CD8-positive, alpha-beta memory T cell (primary cell): ENCODE data around the gene MMP15. TPM values are rescaled to one million over a fixed set of nuclear protein-coding genes. Genes with fewer than 3 reads are reported as not detected.
"Not testable (repeated sequence)": the region's sequence is repeated elsewhere in the genome, so short reads cannot be mapped to it uniquely, and the experiment has no call there.

Experiments
- CTCF ChIA-PET: fragments of 350-600 bp; sonication (Branson Sonifier 250); formaldehyde crosslinking; loops from one replicate; lab custom pipeline; 2021; ENCODE audit warnings: antibody characterized with exemption; lab: Charles Lee
- POLR2A ChIA-PET: fragments of 350-600 bp; sonication (Branson Sonifier 250); formaldehyde crosslinking; loops from one replicate; lab custom pipeline; 2021; ENCODE audit warnings: antibody characterized with exemption; lab: Charles Lee
- DNase-seq, 5 donors: peaks; one replicate each; pipeline versions ENCODE4 v3.0.0 to v3.0.0-alpha.2; 2020 to 2022; ENCODE audit warnings: mixed read lengths in 1 of 5
- H3K27ac ChIP-seq: one replicate; pipeline ENCODE4 v1.7.0; 2013; ENCODE audit warnings: low read depth, mild to moderate bottlenecking, low read length, moderate library complexity
- H3K27me3 ChIP-seq: 2 replicates; pipeline ENCODE4 v1.7.0; 2013; ENCODE audit warnings: low read length, mild to moderate bottlenecking; ENCODE audit not compliant: insufficient read depth, poor library complexity, severe bottlenecking
- H3K36me3 ChIP-seq: 2 replicates; pipeline ENCODE4 v1.7.0; 2013; ENCODE audit warnings: mild to moderate bottlenecking, low read length, moderate library complexity; ENCODE audit not compliant: insufficient read depth
- H3K4me1 ChIP-seq: 2 replicates; pipeline ENCODE4 v1.7.0; 2013; ENCODE audit warnings: mild to moderate bottlenecking, low read length, moderate library complexity; ENCODE audit not compliant: insufficient read depth
- H3K4me3 ChIP-seq: 2 replicates; pipeline ENCODE4 v1.7.0; 2013; ENCODE audit warnings: mild to moderate bottlenecking, low read length
- H3K9me3 ChIP-seq: 2 replicates; pipeline ENCODE4 v1.7.0; 2013; ENCODE audit warnings: mild to moderate bottlenecking, low read length
- H3K27ac Mint-ChIP-seq, 8 donors: one replicate each; pipeline ENCODE4 v1.8.0; 2020 to 2021; ENCODE audit warnings: mixed read lengths in 8 of 8, mild to moderate bottlenecking in 6 of 8, inconsistent platforms in 3 of 8, moderate library complexity in 3 of 8
- H3K27me3 Mint-ChIP-seq, 2 donors: one replicate each; pipeline ENCODE4 v1.8.0; 2020 to 2021; ENCODE audit warnings: mixed read lengths in 2 of 2, mild to moderate bottlenecking in 1 of 2, moderate library complexity in 1 of 2
- H3K36me3 Mint-ChIP-seq, 3 donors: one replicate each; pipeline ENCODE4 v1.8.0; 2020 to 2021; ENCODE audit warnings: mixed read lengths in 3 of 3, inconsistent platforms in 1 of 3, mild to moderate bottlenecking in 1 of 3
- H3K4me1 Mint-ChIP-seq, 3 donors: one replicate each; pipeline ENCODE4 v1.8.0; 2020 to 2021; ENCODE audit warnings: mixed read lengths in 3 of 3, inconsistent platforms in 1 of 3, mild to moderate bottlenecking in 1 of 3
- H3K4me3 Mint-ChIP-seq, 7 donors: one replicate each; pipeline ENCODE4 v1.8.0; 2020 to 2021; ENCODE audit warnings: mixed read lengths in 7 of 7, mild to moderate bottlenecking in 6 of 7, moderate library complexity in 4 of 7, inconsistent platforms in 2 of 7
- H3K9me3 Mint-ChIP-seq, 5 donors: one replicate each; pipeline ENCODE4 v1.8.0; 2020 to 2022; ENCODE audit warnings: mixed read lengths in 5 of 5, mild to moderate bottlenecking in 3 of 5, moderate library complexity in 2 of 5, inconsistent platforms in 1 of 5
- polyA plus RNA-seq: library from polyadenylated mRNA; unstranded; fragments of 300-500 nt; fragmentation: Illumina TruSeq; gene quantifications from one replicate; pipeline ENCODE4 v1.2.3, GENCODE V29; 2021
- total RNA-seq, 2 experiments: library from RNA; stranded (reverse); gene quantifications; one replicate each; pipeline ENCODE4 v1.2.3, GENCODE V29; 2021

MMP15 gene
- total and polyA plus RNA-seq, 3 experiments from 2014 or later, result 0.16 to 1.1 (median 0.97) TPM

GRCh38 chr16:58085171-58085570 is 59.6 kb downstream of the MMP15 start:
- Mint-ChIP-seq H3K36me3 (no peaks in the 10 kb centered on the region), H3K27me3 (peaks cover 2 to 6% of the 10 kb centered on the region in 2 donors), H3K4me3 (no peak overlapping the region), H3K27ac (no peak overlapping the region), H3K9me3 (no peaks in the 10 kb centered on the region), H3K4me1 (no peaks in the 10 kb centered on the region)
- ChIA-PET CTCF (no interaction called here), POLR2A (no interaction called here)
- DNase-seq, result no peak
- Histone ChIP-seq H3K27me3 (no peaks in the 10 kb centered on the region), H3K36me3 (no peaks in the 10 kb centered on the region), H3K4me1 (no peaks in the 10 kb centered on the region), H3K9me3 (no peaks in the 10 kb centered on the region), H3K4me3 (no peak overlapping the region), H3K27ac (no peak overlapping the region)

GRCh38 chr16:58085584-58086251 is 60.2 kb downstream of the MMP15 start:
- Histone ChIP-seq H3K27me3 (no peaks in the 10 kb centered on the region), H3K4me3 (no peak overlapping the region), H3K4me1 (no peaks in the 10 kb centered on the region), H3K36me3 (no peaks in the 10 kb centered on the region), H3K27ac (no peak overlapping the region), H3K9me3 (no peaks in the 10 kb centered on the region)
- ChIA-PET POLR2A (no interaction called here), CTCF (no interaction called here)
- H3K4me3 Mint-ChIP-seq, result no peak overlapping the region
- peaks cover 2 to 6% of the 10 kb centered on the region in 2 donors for H3K27me3 Mint-ChIP-seq
- no peaks in the 10 kb centered on the region for H3K4me1 Mint-ChIP-seq
- H3K9me3 Mint-ChIP-seq, result no peaks in the 10 kb centered on the region
- DNase-seq, result no peak
- H3K27ac Mint-ChIP-seq, result no peak overlapping the region
- no peaks in the 10 kb centered on the region for H3K36me3 Mint-ChIP-seq

- H3K27ac Mint-ChIP-seq, result no peak overlapping the region
- POLR2A ChIA-PET, result no interaction called here
Observed at GRCh38 chr16:58086381-58087208, 61.0 kb downstream of the MMP15 start.

GRCh38 chr16:58087209-58087913 is 61.8 kb downstream of the MMP15 start:
- Histone ChIP-seq H3K4me3 (no peak overlapping the region), H3K9me3 (no peaks in the 10 kb centered on the region), H3K27me3 (no peaks in the 10 kb centered on the region), H3K27ac (no peak overlapping the region), H3K36me3 (no peaks in the 10 kb centered on the region), H3K4me1 (no peaks in the 10 kb centered on the region)
- Mint-ChIP-seq H3K27ac (no peak overlapping the region), H3K4me1 (no peaks in the 10 kb centered on the region), H3K4me3 (no peak overlapping the region), H3K36me3 (no peaks in the 10 kb centered on the region), H3K27me3 (peaks cover 2 to 6% of the 10 kb centered on the region in 2 donors), H3K9me3 (no peaks in the 10 kb centered on the region)
- ChIA-PET POLR2A (no interaction called here), CTCF (no interaction called here)
- DNase-seq, result no peak

More at GRCh38 chr16:58086381-58087208, 61.0 kb downstream of the MMP15 start:
- no peaks in the 10 kb centered on the region for H3K36me3 ChIP-seq
- H3K27me3 ChIP-seq, result no peaks in the 10 kb centered on the region
- CTCF ChIA-PET, result no interaction called here
- no peaks in the 10 kb centered on the region for H3K9me3 ChIP-seq
- H3K4me1 Mint-ChIP-seq, result no peaks in the 10 kb centered on the region
- H3K36me3 Mint-ChIP-seq, result no peaks in the 10 kb centered on the region
- no peak for DNase-seq
- H3K27ac ChIP-seq, result no peak overlapping the region
- H3K4me3 Mint-ChIP-seq, result no peak overlapping the region
- no peak overlapping the region for H3K4me3 ChIP-seq
- H3K27me3 Mint-ChIP-seq, result peaks cover 2 to 6% of the 10 kb centered on the region in 2 donors
- H3K4me1 ChIP-seq, result no peaks in the 10 kb centered on the region
- no peaks in the 10 kb centered on the region for H3K9me3 Mint-ChIP-seq

GRCh38 chr16:58088091-58088490 is 62.5 kb downstream of the MMP15 start:
- H3K36me3 ChIP-seq, result no peaks in the 10 kb centered on the region
- CTCF ChIA-PET, result no interaction called here
- Mint-ChIP-seq H3K36me3 (no peaks in the 10 kb centered on the region), H3K27me3 (peaks cover 0 to 6% of the 10 kb centered on the region in 2 donors), H3K4me1 (no peaks in the 10 kb centered on the region), H3K9me3 (no peaks in the 10 kb centered on the region), H3K4me3 (no peak overlapping the region), H3K27ac (no peak overlapping the region)
- no peaks in the 10 kb centered on the region for H3K4me1 ChIP-seq
- H3K27ac ChIP-seq, result no peak overlapping the region
- no peaks in the 10 kb centered on the region for H3K27me3 ChIP-seq
- POLR2A ChIA-PET, result no interaction called here
- no peak overlapping the region for H3K4me3 ChIP-seq
- H3K9me3 ChIP-seq, result no peaks in the 10 kb centered on the region
- DNase-seq, result no peak

- H3K9me3 ChIP-seq, H3K27me3 Mint-ChIP-seq, H3K27me3 ChIP-seq, H3K4me1 Mint-ChIP-seq, H3K27ac Mint-ChIP-seq, CTCF ChIA-PET, DNase-seq, H3K9me3 Mint-ChIP-seq, H3K4me3 ChIP-seq, H3K4me3 Mint-ChIP-seq, H3K27ac ChIP-seq, H3K4me1 ChIP-seq, H3K36me3 Mint-ChIP-seq, H3K36me3 ChIP-seq: not testable (repeated sequence)
- POLR2A ChIA-PET, result interaction anchor here (0.7 kb wide), 1 partner anchor 41 kb away, joined by 5 read pairs; no protein-coding TSS in a partner anchor
Observed at GRCh38 chr16:58090396-58090795, 64.8 kb downstream of the MMP15 start.

GRCh38 chr16:58094026-58094425 is 68.5 kb downstream of the MMP15 start:
- POLR2A ChIA-PET, result no interaction called here
- H3K9me3 ChIP-seq, result no peaks in the 10 kb centered on the region
- no peaks in the 10 kb centered on the region for H3K27me3 ChIP-seq
- Mint-ChIP-seq H3K4me3 (no peak overlapping the region), H3K27ac (no peak overlapping the region), H3K9me3 (no peaks in the 10 kb centered on the region), H3K36me3 (no peaks in the 10 kb centered on the region), H3K4me1 (peaks cover 0 to 5% (median 3%) of the 10 kb centered on the region in 3 donors), H3K27me3 (peaks cover 0 to 5% of the 10 kb centered on the region in 2 donors)
- H3K36me3 ChIP-seq, result no peaks in the 10 kb centered on the region
- no peak for DNase-seq
- CTCF ChIA-PET, result no interaction called here
- H3K4me3 ChIP-seq, result no peak overlapping the region
- no peak overlapping the region for H3K27ac ChIP-seq
- H3K4me1 ChIP-seq, result no peaks in the 10 kb centered on the region
